ENCODE measurements around the gene TTLL12.

Gene TTLL12

DNA sequence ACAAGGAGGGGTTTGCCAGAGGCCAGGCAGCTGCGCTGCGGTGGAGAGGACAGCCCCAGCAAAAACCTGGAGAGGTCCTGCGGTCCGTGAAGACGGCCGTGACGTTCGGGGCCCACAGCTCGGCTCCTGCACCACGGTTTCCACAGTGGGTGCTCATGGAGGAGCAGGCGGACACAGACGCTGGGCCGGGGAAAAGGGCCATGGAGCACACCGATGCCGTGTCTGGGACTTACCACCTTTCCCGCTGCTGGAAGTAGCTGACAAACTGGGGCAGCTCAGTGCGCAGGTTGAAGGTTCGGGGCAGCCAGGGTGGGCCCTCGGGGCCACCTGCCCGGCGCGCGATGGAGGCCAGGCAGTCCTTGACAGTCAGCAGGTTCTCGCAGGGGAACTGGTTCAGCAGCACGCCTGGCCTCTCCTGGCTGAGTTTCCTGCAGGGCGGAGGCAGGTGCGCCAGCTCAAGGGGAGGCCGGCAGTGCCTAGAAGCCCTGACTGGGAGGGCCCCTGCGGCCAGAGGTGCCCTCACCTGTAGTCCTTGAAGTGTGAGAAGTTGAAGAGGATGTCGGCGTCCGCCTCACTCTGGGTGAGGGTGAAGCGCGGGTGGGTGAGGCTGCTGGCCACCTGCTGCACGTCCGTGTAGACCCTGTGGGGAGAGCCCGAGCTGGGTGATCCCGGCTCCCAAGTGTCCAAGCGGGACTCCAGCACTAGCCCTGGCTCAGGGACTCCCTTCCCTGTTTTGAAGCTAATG is 12.8 kb downstream of the TTLL12 start:
- DNase-seq (ENCODE audit: low spot score): no peak

DNA sequence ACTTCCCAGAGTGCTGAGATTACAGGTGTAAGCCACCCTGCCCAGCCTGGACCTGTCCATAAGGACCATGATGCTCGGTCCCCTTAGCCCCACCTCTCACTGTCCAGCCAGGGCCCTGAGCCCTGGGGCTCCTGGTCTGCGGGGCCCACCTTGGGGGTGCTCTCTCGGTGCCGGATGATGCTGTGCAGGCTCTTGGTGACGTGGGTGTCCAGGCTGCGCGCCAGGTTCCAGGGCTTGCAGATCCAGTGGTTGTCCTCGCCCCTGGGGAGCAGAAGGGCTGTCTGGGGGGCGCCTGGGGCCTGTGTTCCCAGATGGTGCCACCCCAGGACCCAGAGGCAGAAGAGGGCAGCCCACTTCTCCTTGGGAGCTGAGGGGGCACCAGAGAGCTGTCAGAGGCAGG is 13.4 kb downstream of the TTLL12 start:
- no peak for DNase-seq (ENCODE audit: low spot score)

DNA sequence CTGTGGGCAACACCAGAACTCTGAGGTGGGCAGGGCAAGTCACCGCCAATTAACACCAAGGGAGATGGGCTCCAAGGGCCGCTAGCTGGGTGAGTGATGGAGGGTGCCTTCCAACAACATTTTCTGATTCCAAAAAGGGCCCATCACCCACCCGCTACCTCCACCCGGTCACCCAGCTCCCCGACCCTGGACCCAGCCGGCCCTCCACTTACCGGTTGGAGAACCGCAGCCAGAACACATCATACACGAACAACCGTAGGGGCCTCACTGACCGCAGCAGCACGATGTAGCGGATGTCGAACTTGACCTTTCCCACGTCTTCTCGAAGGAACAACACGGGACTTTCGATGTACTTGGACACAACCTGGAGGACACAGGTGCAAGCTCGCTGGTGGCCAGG is 14.7 kb downstream of the TTLL12 start:
- DNase-seq (ENCODE audit: low spot score): no peak

GRCh38 chr22:43171607-43172006 is 15.3 kb downstream of the TTLL12 start:
- no peak for DNase-seq (ENCODE audit: low spot score)

DNA sequence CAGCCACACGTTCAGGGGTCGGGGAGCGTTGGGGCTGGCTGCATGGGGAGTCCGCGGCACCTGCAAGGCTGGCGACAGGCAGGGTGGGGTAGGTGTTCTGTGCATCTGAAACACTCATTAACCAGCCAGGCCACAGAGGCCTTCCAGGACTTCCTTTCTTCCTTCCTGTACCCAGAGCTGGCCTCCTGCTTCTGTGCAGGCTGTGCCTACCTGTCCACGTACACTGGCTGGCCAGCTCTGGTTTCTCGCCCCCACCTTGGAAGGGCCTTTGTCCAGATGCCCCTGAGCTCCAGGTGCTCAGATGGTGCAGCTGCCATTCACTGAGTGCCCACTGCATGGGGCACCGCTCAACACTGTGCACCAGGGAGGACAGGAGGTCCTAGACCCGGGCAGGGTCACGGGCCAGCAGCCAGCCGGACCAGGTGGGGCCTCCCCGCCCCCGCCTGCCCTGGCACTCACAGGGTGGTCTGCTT is 15.9 kb downstream of the TTLL12 start:
- no peak for DNase-seq (ENCODE audit: low spot score)

DNA sequence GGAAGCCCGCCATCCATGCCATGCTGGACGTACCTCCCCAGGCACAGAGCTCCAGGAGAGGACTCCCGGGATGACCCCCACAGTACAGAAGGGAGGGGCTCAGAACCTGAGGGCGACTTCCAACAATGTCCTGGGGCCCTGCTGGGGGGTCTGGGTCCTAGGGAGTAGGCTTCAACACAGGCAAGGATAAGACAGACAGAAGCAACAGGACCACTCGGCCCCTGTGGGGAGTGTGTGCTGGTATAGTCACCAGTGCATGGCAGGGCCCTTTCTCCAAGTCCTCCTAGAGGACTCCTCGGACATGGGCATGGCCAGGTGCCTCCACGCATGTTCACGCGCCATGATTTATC is 16.8 kb downstream of the TTLL12 start:
- DNase-seq (ENCODE audit: low spot score): no peak

DNA sequence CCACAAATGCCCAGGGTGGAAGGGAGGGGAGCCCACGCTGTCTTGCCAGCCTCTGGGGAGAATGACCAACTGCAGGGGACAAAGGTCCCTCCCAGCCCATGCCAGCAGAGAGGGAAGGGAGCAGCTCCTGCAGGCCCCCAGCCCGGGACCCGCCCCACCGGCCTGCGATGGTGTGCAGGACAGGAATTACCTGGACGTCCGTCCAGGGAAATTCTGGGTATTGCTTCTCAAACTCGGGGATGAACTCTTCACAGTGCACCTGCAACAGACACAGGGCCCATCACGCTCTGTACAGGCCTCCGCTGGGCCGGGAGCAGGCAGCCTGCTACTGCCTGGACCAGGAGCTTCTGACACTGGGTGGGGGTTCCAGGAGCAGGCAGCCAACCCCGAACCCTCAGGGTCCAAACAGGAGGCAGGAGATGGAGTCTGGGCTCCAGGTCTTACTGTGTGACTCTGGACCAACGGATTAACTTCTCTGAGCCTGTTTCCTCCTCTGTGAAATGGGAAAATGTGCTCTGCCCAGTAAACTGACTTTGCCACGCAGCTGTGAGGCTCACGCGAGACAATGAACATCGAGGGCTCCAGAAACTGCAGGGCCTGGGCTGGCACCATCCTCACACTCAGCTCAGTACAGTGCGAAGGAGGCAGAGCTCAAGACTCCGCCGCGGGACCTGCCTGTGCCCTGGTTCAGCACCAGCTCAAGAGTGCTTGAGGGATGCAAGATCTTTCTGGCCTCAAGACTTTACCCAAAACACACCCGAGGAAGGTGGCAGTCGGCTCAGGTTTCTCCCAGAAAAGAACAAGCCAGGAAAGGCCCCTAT is 17.4 kb downstream of the TTLL12 start:
- DNase-seq (ENCODE audit: low spot score): no peak

GRCh38 chr22:43168471-43169309 is 18.2 kb downstream of the TTLL12 start:
- DNase-seq (ENCODE audit: low spot score): no peak

DNA sequence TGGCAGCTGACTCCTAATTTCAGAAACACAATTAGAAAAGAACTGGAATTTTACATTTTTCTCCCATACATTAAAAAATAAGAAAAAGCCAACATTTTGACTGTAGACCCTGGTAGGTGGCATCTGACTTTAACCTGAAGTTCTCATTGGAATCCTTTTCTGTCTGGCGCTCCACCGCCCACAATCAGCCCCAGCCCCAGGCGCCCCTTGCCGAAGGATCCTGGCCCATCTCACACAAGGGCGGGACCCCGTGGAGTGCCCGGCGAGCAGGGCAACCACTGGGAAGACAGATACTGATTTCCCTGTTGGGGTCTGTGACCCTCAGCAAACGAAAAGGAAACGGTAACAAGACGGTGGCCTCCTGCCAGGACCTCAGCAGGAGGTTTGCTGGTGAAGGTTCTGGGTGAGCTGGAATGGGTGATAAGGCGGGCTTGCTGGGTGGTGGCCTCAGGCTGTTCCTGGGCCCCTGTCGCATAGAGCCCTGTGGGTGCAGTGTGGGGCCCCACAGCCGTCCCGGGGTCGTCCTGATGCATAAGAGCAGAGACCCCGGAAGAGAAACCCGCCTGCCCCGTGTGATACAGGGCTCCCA is 19.8 kb downstream of the TTLL12 start:
- no peak for DNase-seq (ENCODE audit: low spot score)

- no peak for DNase-seq (ENCODE audit: low spot score)
Measured at GRCh38 chr22:43166132-43166930, 20.6 kb downstream of the TTLL12 start.

DNA sequence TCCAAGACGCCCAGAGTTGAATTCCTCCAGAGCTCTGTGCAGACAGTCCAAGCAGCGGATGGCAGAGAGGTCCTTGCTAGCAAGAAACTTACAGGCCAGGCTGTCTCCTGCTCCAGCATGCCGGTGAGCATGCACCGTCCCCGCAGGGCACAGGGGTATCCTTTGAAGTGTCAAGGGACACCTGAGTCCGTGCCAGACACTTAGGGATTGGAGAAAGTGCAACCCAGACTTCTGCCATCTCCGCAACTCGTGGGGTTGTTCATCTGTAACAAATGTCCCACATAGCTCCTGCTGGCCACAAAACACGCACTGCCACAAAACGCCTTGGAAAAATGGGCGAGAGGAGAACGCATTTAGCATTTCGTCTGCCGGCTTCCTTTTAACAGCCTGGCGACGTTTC is 22.3 kb downstream of the TTLL12 start:
- DNase-seq (ENCODE audit: low spot score): no peak

DNA sequence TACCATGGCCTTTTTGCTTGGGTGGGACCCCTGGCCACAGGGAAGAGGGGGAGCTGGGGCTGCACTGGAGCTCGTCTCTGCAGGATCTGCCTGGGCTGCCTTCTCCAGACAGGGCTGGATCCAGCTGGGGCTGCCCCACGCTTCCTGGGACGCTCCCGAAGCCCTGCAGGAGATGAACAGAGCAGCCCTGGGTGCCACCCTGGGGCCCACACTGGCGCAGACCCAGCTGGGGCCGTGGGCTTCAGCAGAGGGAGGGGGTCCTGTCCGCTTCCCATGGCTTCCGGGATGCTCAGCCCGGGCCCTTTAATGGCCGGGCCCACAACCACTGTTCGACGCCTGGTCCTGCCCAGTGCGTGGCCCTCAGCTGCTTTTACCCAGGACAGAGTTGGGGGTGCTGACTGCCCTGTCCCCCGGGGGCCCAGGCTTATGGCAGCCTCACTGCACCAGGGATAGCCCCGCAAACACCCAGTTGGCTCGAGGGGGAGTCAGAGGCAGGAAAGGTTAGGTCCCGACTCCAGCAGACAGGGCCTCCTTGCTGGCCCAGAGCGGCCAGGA is 23.6 kb downstream of the TTLL12 start:
- DNase-seq (ENCODE audit: low spot score): no peak

DNA sequence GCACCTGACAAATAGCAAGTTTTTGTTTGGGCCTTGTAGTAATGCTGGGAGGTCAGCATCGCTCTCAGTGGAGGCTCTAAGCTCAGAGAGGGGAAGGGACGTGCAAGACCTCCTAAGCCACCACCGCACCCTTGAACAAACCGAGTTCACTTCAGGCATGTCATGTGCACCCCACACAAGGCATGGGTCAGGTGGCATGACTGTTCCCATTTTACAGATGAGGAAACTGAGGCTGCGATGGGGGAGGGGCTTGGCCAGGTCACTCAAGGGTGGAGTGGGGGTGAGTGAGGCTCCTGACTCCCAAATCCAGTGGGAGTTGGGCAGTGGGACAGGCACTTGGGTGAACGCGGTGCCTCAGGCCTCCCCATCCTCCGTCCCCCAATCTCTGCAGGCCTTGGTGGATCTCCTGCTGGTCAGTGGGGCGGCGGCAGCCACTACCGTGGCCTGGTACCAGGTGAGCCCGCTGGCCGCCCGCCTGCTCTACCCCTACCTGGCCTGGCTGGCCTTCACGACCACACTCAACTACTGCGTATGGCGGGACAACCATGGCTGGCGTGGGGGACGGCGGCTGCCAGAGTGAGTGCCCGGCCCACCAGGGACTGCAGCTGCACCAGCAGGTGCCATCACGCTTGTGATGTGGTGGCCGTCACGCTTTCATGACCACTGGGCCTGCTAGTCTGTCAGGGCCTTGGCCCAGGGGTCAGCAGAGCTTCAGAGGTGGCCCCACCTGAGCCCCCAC is 24.4 kb downstream of the TTLL12 start:
- no peak for DNase-seq (ENCODE audit: low spot score)

DNA sequence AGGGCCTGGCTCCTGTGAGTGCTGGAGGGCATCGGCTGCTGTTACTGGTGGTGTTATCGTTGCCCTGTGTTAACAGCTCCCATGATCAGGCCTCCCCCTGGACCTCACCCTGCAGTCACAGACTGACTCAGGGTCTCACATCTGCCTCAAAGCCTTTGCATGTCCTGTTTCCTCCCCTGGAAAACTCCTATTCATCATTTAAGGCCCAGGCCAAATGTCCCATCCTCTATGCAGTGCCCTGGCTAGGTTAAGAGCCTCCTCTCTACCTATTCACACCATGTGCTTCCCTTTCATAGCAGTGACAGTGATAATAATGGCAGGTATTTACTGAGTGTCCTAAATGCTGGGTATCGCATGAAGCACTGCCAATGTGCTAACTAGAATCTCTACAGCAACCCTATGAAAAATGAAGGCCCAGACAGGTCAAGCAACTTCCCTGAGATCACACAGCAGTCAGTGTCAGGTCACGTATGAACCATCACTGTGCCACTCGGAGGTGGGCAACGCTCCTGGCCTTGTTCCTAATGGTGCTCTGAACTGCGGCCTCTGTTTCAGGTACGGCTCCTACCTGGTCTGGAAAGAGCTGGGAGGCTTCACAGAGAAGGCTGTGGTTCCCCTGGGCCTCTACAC is 26.3 kb downstream of the TTLL12 start:
- DNase-seq (ENCODE audit: low spot score): no peak

GRCh38 chr22:43159484-43160178 is 27.3 kb downstream of the TTLL12 start:
- no peak for DNase-seq (ENCODE audit: low spot score)

DNA sequence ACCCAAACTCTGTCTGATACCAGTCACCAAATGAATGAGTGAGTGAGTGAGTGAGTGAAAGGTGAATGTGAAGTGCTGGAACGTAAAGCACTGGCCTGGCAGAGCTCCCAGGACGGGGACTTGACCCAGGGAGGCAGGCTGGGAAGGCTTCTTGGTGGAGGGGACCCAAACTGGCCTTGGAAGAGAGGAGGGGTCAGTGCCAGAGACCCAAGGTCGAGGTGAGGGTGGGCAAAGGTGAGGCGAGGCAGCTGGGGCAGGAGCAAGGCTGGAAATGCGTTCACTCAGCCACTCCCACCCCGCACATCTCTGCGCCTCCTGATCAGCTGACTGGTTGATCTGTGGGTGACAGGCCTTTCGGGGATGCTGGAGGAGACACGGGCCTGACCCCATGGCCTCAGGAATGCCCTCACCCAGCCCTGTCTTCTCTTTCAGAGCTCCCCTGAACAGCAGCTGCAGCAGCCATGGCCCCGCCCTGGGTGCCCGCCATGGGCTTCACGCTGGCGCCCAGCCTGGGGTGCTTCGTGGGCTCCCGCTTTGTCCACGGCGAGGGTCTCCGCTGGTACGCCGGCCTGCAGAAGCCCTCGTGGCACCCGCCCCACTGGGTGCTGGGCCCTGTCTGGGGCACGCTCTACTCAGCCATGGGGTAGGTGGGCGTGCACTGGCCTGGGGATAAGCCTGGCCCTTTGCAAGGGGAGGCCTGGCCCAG is 28.0 kb downstream of the TTLL12 start:
- DNase-seq (ENCODE audit: low spot score): no peak

DNA sequence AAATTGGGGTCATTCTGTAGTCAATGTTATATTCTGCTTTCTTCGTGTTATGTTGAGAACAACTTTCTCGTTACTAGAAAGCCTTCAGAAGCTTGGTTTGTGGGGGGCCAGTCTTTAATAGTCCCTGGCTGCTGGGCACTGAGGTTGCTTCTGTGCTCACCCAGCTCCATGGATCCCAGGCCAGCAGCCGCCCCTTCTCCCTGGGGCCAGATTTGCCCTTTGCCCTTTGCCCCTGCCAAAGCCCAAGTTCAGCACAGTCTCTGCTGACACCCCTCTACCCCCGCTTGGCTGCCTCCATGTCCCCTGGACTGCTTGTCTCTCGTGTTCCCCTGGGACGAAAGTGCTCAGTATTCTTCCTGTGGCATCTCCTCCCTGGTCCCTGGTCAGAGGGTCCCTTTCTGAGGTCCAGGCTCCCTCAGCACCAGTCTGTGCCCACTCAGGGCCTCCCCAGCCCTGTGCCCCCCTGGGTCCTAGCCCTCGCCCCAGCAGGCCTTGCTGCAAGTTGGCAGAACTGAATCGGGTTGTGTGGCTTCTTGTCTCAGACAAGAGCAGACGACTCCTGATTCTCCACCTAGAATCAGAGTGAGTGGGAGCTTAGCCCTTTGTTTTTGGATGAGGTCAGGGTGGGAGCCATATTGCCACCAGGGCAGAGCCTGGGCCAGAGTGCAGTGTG is 28.9 kb downstream of the TTLL12 start:
- no peak for DNase-seq (ENCODE audit: low spot score)

GRCh38 chr22:43156413-43156812 is 30.5 kb downstream of the TTLL12 start:
- no peak for DNase-seq (ENCODE audit: low spot score)
